ENCODE data around the gene LCN10. TPM values are rescaled to one million over a fixed set of nuclear protein-coding genes. Genes with fewer than 3 reads are reported as not detected.

LCN10 gene
- total and polyA plus RNA-seq, 2 experiments from 2014 or later = not detected

DNA sequence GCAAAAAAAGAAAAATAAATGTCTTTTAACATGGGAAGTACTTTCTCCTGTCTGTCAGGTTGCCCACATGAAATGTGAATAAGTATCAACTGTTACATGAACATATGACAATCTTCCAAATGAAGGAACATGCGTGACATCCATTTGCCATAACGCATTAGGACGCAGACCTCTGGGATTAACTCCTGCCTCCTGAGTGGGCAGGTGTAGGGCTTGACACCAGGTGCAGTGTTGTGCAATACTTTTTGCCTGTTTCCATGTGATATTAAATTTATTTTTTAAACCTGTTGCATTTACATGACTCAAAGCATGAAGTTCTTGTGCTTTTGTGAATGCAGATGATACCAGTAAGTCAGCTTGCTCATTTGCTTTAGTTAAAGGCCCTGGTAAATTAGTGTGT, 39.7 kb upstream of the LCN10 start:
- Histone ChIP-seq H3K4me2 (no peak overlapping the region), H3K36me3 (replicated peaks; ENCODE audit: insufficient read depth, low read depth) (no peaks in the 10 kb centered on the region), H3K27ac (no peak overlapping the region), H4K20me1 (ENCODE audit: insufficient read depth, poor library complexity, severe bottlenecking) (no peaks in the 10 kb centered on the region), H3K9me2 (replicated peaks; ENCODE audit: insufficient read depth) (no peaks in the 10 kb centered on the region), H3K27me3 (no peaks in the 10 kb centered on the region), H3K4me3 (no peak overlapping the region), H3K79me2 (no peaks in the 10 kb centered on the region), H3K4me1 (ENCODE audit: insufficient read depth) (peaks cover 28% of the 10 kb centered on the region), H2AFZ (no peak overlapping the region), H3K9me3 (ENCODE audit: low read depth) (no peaks in the 10 kb centered on the region)
- no peak for DNase-seq (ENCODE audit: low spot score)
- WGBS (ENCODE audit: low lambda C conversion rate, missing lambda C conversion rate) = 92% methylated on average over 3 of the region's 3 CpGs
- TF ChIP-seq EZH2 (IDR thresholded peaks at IDR 0.05; ENCODE audit: borderline replicate concordance) (no peak), EZH2phosphoT487 (IDR thresholded peaks at IDR 0.05; ENCODE audit: low read depth, severe bottlenecking, unreplicated experiment) (no peak)
- TF ChIP-seq, protein P1, sequence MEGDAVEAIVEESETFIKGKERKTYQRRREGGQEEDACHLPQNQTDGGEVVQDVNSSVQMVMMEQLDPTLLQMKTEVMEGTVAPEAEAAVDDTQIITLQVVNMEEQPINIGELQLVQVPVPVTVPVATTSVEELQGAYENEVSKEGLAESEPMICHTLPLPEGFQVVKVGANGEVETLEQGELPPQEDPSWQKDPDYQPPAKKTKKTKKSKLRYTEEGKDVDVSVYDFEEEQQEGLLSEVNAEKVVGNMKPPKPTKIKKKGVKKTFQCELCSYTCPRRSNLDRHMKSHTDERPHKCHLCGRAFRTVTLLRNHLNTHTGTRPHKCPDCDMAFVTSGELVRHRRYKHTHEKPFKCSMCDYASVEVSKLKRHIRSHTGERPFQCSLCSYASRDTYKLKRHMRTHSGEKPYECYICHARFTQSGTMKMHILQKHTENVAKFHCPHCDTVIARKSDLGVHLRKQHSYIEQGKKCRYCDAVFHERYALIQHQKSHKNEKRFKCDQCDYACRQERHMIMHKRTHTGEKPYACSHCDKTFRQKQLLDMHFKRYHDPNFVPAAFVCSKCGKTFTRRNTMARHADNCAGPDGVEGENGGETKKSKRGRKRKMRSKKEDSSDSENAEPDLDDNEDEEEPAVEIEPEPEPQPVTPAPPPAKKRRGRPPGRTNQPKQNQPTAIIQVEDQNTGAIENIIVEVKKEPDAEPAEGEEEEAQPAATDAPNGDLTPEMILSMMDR (IDR thresholded peaks at IDR 0.05; ENCODE audit: poor library complexity) = no peak

DNA sequence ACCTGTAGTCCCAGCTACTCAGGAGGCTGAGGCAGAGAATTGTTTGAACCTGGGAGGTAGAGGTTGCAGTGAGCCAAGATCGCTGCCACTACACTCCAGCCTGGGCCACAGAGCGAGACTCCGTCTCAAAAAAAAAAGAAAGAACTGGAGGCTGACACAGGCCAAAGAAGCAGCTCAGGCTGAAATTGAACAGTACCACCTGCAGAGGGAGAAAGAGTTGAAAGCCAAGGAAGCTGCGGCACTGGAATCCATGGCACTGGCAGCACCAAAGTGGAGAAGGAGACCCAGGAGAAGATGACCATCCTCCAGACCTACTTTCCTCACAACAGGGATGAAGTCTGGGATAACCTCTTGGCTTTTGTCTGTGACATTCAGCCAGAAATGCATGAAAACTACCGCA, 37.1 kb upstream of the LCN10 start:
- H4K20me1 ChIP-seq (ENCODE audit: insufficient read depth, poor library complexity, severe bottlenecking) = no peaks in the 10 kb centered on the region
- 70% methylated on average over 5 of the region's 5 CpGs for WGBS (ENCODE audit: low lambda C conversion rate, missing lambda C conversion rate)
- DNase-seq (ENCODE audit: low spot score) = no peak
- H3K27ac ChIP-seq = peak overlapping the region; percentile 79
- no peaks in the 10 kb centered on the region for H3K9me2 ChIP-seq (replicated peaks; ENCODE audit: insufficient read depth)
- H3K79me2 ChIP-seq = no peaks in the 10 kb centered on the region
- no peaks in the 10 kb centered on the region for H3K36me3 ChIP-seq (replicated peaks; ENCODE audit: insufficient read depth, low read depth)
- H2AFZ ChIP-seq = no peak overlapping the region
- TF ChIP-seq EZH2 (IDR thresholded peaks at IDR 0.05; ENCODE audit: borderline replicate concordance) (no peak), EZH2phosphoT487 (IDR thresholded peaks at IDR 0.05; ENCODE audit: low read depth, severe bottlenecking, unreplicated experiment) (no peak)
- TF ChIP-seq, protein P1 (IDR thresholded peaks at IDR 0.05; ENCODE audit: poor library complexity) = no peak
- H3K4me1 ChIP-seq (ENCODE audit: insufficient read depth) = peaks cover 36% of the 10 kb centered on the region
- H3K27me3 ChIP-seq = no peaks in the 10 kb centered on the region
- H3K4me2 ChIP-seq = no peak overlapping the region
- no peak overlapping the region for H3K4me3 ChIP-seq
- H3K9me3 ChIP-seq (ENCODE audit: low read depth) = no peaks in the 10 kb centered on the region

DNA sequence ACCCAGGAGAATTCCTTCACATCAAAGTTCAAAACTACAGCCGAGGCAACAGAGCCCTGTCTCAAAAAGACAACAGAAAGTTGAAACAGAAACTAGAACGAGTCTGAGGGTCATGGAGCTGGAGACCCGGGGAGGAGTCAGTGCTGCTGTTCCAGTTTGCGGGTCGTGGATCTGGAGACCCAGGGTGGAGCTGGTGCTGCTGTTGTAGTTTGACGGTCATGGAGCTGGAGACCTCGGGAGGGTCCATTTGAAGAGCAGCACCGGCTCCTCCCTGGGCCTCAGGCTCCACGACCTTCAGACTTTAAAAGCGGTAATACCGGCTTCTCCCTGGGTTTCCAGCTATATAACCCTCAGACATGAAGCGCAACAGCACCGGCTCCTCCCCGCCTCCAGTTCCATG, 34.6 kb upstream of the LCN10 start:
- no peak overlapping the region for H3K4me3 ChIP-seq
- H3K4me1 ChIP-seq (ENCODE audit: insufficient read depth) = peaks cover 36% of the 10 kb centered on the region
- DNase-seq (ENCODE audit: low spot score) = no peak
- H3K27me3 ChIP-seq = no peaks in the 10 kb centered on the region
- H3K9me2 ChIP-seq (replicated peaks; ENCODE audit: insufficient read depth) = no peaks in the 10 kb centered on the region
- peak overlapping the region; percentile 78 for H3K27ac ChIP-seq
- WGBS (ENCODE audit: low lambda C conversion rate, missing lambda C conversion rate) = 54% methylated on average over 14 of the region's 14 CpGs
- no peak overlapping the region for H2AFZ ChIP-seq
- no peaks in the 10 kb centered on the region for H3K79me2 ChIP-seq
- no peaks in the 10 kb centered on the region for H4K20me1 ChIP-seq (ENCODE audit: insufficient read depth, poor library complexity, severe bottlenecking)
- no peaks in the 10 kb centered on the region for H3K9me3 ChIP-seq (ENCODE audit: low read depth)
- no peaks in the 10 kb centered on the region for H3K36me3 ChIP-seq (replicated peaks; ENCODE audit: insufficient read depth, low read depth)
- TF ChIP-seq, protein P1 (IDR thresholded peaks at IDR 0.05; ENCODE audit: poor library complexity) = no peak
- H3K4me2 ChIP-seq = peak overlapping the region; percentile 52

DNA sequence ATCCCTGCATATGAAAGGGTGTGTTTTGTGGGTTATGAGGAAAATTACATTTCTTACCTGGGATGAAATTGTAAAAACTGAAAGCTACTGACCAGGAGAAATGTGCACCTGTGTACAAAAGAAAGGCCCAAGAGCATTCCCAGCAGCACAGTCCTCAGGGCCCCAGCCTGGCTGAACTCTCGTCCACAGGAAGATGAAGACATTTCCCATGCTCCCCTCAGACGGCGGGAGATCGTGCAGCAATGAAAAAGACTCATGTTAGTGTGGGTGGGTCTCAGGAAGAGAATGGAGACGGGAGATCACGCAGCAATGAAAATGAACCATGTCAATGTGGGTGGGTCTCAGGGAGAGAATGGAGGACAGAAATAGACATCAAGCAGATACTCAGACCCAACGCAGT, 34.2 kb upstream of the LCN10 start:
- H3K9me2 ChIP-seq (replicated peaks; ENCODE audit: insufficient read depth) = no peaks in the 10 kb centered on the region
- no peaks in the 10 kb centered on the region for H3K36me3 ChIP-seq (replicated peaks; ENCODE audit: insufficient read depth, low read depth)
- no peaks in the 10 kb centered on the region for H3K79me2 ChIP-seq
- TF ChIP-seq EZH2 (IDR thresholded peaks at IDR 0.05; ENCODE audit: borderline replicate concordance) (no peak), EZH2phosphoT487 (IDR thresholded peaks at IDR 0.05; ENCODE audit: low read depth, severe bottlenecking, unreplicated experiment) (no peak)
- TF ChIP-seq, protein P1 (IDR thresholded peaks at IDR 0.05; ENCODE audit: poor library complexity) = no peak
- no peak overlapping the region for H2AFZ ChIP-seq
- no peak overlapping the region for H3K4me3 ChIP-seq
- WGBS (ENCODE audit: low lambda C conversion rate, missing lambda C conversion rate) = 68% methylated on average over 7 of the region's 7 CpGs
- H3K4me1 ChIP-seq (ENCODE audit: insufficient read depth) = peaks cover 36% of the 10 kb centered on the region
- H4K20me1 ChIP-seq (ENCODE audit: insufficient read depth, poor library complexity, severe bottlenecking) = no peaks in the 10 kb centered on the region
- H3K27me3 ChIP-seq = no peaks in the 10 kb centered on the region
- DNase-seq (ENCODE audit: low spot score) = no peak
- H3K9me3 ChIP-seq (ENCODE audit: low read depth) = no peaks in the 10 kb centered on the region
- H3K4me2 ChIP-seq = peak overlapping the region; percentile 52
- peak overlapping the region; percentile 78 for H3K27ac ChIP-seq

Data from hepatocyte (in vitro differentiated cells).